HUDEP-2 (cell line): ENCODE data around the gene CPPED1.

Source experiments
- DNase-seq, 76 experiments: peaks; one replicate each; lab custom pipeline; 2025; ENCODE audit not compliant: unreplicated experiment in 76 of 76; lab: John Stamatoyannopoulos, UW

The CPPED1 gene

GRCh38 chr16:12688951-12689850 is 114.5 kb downstream of the CPPED1 start:
- no peak for DNase-seq

- no peak for DNase-seq
Observed at GRCh38 chr16:12685806-12686205, 117.9 kb downstream of the CPPED1 start.

- DNase-seq, result peak in 71 of 76 experiments; percentile 6 to 83 (median 56)
Observed at GRCh38 chr16:12682432-12683165, 121.1 kb downstream of the CPPED1 start.

- no peak for DNase-seq
Observed at GRCh38 chr16:12681653-12682052, 122.0 kb downstream of the CPPED1 start.

GRCh38 chr16:12680531-12680930 is 123.2 kb downstream of the CPPED1 start:
- DNase-seq, result no peak

- DNase-seq, result no peak
Observed at GRCh38 chr16:12679660-12680272, 123.9 kb downstream of the CPPED1 start.

GRCh38 chr16:12678983-12679382 is 124.7 kb downstream of the CPPED1 start:
- no peak for DNase-seq

- DNase-seq, result no peak
Observed at GRCh38 chr16:12677502-12677901, 126.2 kb downstream of the CPPED1 start.

- DNase-seq, result no peak
Observed at GRCh38 chr16:12675852-12676251, 127.8 kb downstream of the CPPED1 start.

- no peak for DNase-seq
Observed at GRCh38 chr16:12675046-12675445, 128.6 kb downstream of the CPPED1 start.

GRCh38 chr16:12674524-12674923 is 129.2 kb downstream of the CPPED1 start:
- no peak for DNase-seq

GRCh38 chr16:12674071-12674470 is 129.6 kb downstream of the CPPED1 start:
- DNase-seq, result no peak

GRCh38 chr16:12673466-12673865 is 130.2 kb downstream of the CPPED1 start:
- no peak for DNase-seq

- no peak for DNase-seq
Observed at GRCh38 chr16:12672986-12673385, 130.7 kb downstream of the CPPED1 start.

GRCh38 chr16:12669908-12670307 is 133.8 kb downstream of the CPPED1 start:
- no peak for DNase-seq

- DNase-seq, result no peak
Observed at GRCh38 chr16:12667909-12668308, 135.8 kb downstream of the CPPED1 start.

- no peak for DNase-seq
Observed at GRCh38 chr16:12664164-12664733, 139.4 kb downstream of the CPPED1 start.

- DNase-seq, result peak in 39 of 76 experiments; percentile 3 to 47 (median 24)
Observed at GRCh38 chr16:12661656-12662172, 142.0 kb downstream of the CPPED1 start.

GRCh38 chr16:12659871-12660270 is 143.8 kb downstream of the CPPED1 start:
- DNase-seq, result no peak

GRCh38 chr16:12658506-12658905 is 145.2 kb downstream of the CPPED1 start:
- no peak for DNase-seq

GRCh38 chr16:12655537-12655936 is 148.2 kb downstream of the CPPED1 start:
- DNase-seq, result no peak
